HepG2 (cell line): Measurements from ENCODE around the gene PRMT6. TPM values are rescaled to one million over a fixed set of nuclear protein-coding genes. Genes with fewer than 3 reads are reported as not detected.

ENCODE experiments used
- ETV6 ChIP-seq: sonication (generic); formaldehyde crosslinking; conservative IDR thresholded peaks from 2 replicates; pipeline ENCODE4 v1.4.0; 2020; ENCODE audit warnings: missing genetic modification reagents
- GTF3A ChIP-seq: sonication (generic); formaldehyde crosslinking; conservative IDR thresholded peaks from 2 replicates; pipeline ENCODE4 v1.4.0; 2020; ENCODE audit warnings: mild to moderate bottlenecking, missing genetic modification reagents
- MATR3 ChIP-seq: sonication (generic); formaldehyde crosslinking; IDR thresholded peaks from 2 replicates; pipeline ENCODE4 v1.4.0; 2020; ENCODE audit warnings: missing genetic modification reagents
- NR2F6 ChIP-seq, 2 experiments: IDR thresholded peaks; 2 replicates each; pipeline ENCODE4 v1.6.1; 2016; ENCODE audit warnings: antibody characterized with exemption in 1 of 2, mild to moderate bottlenecking in 1 of 2
- SATB2 ChIP-seq: sonication (generic); formaldehyde crosslinking; IDR thresholded peaks from 2 replicates; pipeline ENCODE4 v1.5.0; 2020; ENCODE audit warnings: missing genetic modification reagents
- STAG1 ChIP-seq: sonication (generic); formaldehyde crosslinking; IDR thresholded peaks from 2 replicates; pipeline ENCODE4 v1.4.0; 2020; ENCODE audit warnings: missing genetic modification reagents
- ZC3H4 ChIP-seq: sonication (generic); formaldehyde crosslinking; IDR thresholded peaks from 2 replicates; pipeline ENCODE4 v1.4.0; 2020; ENCODE audit warnings: missing genetic modification reagents, borderline replicate concordance
- ZNF292 ChIP-seq: sonication (generic); formaldehyde crosslinking; IDR thresholded peaks from 2 replicates; pipeline ENCODE4 v1.8.1; 2022; ENCODE audit warnings: mild to moderate bottlenecking, low read depth, missing genetic modification reagents, borderline replicate concordance
- ZNF746 ChIP-seq: sonication (generic); formaldehyde crosslinking; IDR thresholded peaks from 2 replicates; pipeline ENCODE4 v1.8.0; 2022; ENCODE audit warnings: mild to moderate bottlenecking, missing genetic modification reagents
- ZNF780A ChIP-seq: sonication (generic); formaldehyde crosslinking; IDR thresholded peaks from 2 replicates; pipeline ENCODE4 v1.8.0; 2022; ENCODE audit warnings: mild to moderate bottlenecking, missing genetic modification reagents, moderate library complexity
- ZNF879 ChIP-seq: sonication (generic); formaldehyde crosslinking; IDR thresholded peaks from 2 replicates; pipeline ENCODE4 v1.8.1; 2023; ENCODE audit warnings: missing genetic modification reagents
- ZNF883 ChIP-seq: sonication (generic); formaldehyde crosslinking; IDR thresholded peaks from 2 replicates; pipeline ENCODE4 v1.5.1; 2020; ENCODE audit warnings: mild to moderate bottlenecking, missing genetic modification reagents; ENCODE audit errors: not compliant biosample characterization
- polyA plus RNA-seq, 8 experiments: library from polyadenylated mRNA; depleted of rRNA in 3 of 8; stranded (reverse) in 7 of 8; unstranded in 1 of 8; fragments of >200 nt; fragmentation: Illumina TruSeq in 4 of 8; extraction: Trizol in 4 of 8; gene quantifications; 2 replicates each; pipeline versions ENCODE4 v1.2.1 to v1.2.3, GENCODE V29; 2011 to 2016; ENCODE audit warnings: low read depth in 4 of 8, missing spikeins in 1 of 8, mixed read lengths in 1 of 8; ENCODE audit not compliant: insufficient read depth in 1 of 8
- total RNA-seq, 5 experiments: library from RNA; depleted of rRNA; stranded (reverse); fragments of >200 nt; fragmentation: Illumina TruSeq; extraction: Trizol; gene quantifications; 2 replicates each; pipeline ENCODE4 v1.2.3, GENCODE V29; 2016; ENCODE audit warnings: low read depth in 1 of 5
- TF ChIP-seq, protein P1 (sequence below): sonication (generic); formaldehyde crosslinking; IDR thresholded peaks from 2 replicates; pipeline ENCODE4 v1.8.1; 2023; ENCODE audit warnings: missing genetic modification reagents, inconsistent platforms, borderline replicate concordance
- TF ChIP-seq, protein P2 (sequence below): IDR thresholded peaks from 2 replicates; pipeline ENCODE4 v1.6.1; 2016; ENCODE audit warnings: mild to moderate bottlenecking, missing biosample characterization, missing genetic modification reagents
- TF ChIP-seq, protein P3 (sequence below): sonication (generic); formaldehyde crosslinking; IDR thresholded peaks from 2 replicates; pipeline ENCODE4 v1.5.1; 2020; ENCODE audit warnings: mild to moderate bottlenecking, missing genetic modification reagents, borderline replicate concordance
- TF ChIP-seq, protein P4 (sequence below): sonication (generic); formaldehyde crosslinking; IDR thresholded peaks from 2 replicates; pipeline ENCODE4 v1.5.1; 2020; ENCODE audit warnings: missing genetic modification reagents, mild to moderate bottlenecking, borderline replicate concordance
- TF ChIP-seq, protein P5 (sequence below): sonication (generic); formaldehyde crosslinking; IDR thresholded peaks from 2 replicates; pipeline ENCODE4 v1.8.0; 2022; ENCODE audit warnings: mild to moderate bottlenecking, missing genetic modification reagents, moderate library complexity
- TF ChIP-seq, protein P6 (sequence below): sonication (generic); formaldehyde crosslinking; IDR thresholded peaks from 2 replicates; pipeline ENCODE4 v1.5.0; 2020; ENCODE audit warnings: mild to moderate bottlenecking, missing genetic modification reagents, borderline replicate concordance

The PRMT6 gene
- total and polyA plus RNA-seq, 2 of the 13 experiments (the other 11 are each of a cell fraction or from before 2014, with no cell fraction given) = 8.1 to 15.8 TPM

DNA sequence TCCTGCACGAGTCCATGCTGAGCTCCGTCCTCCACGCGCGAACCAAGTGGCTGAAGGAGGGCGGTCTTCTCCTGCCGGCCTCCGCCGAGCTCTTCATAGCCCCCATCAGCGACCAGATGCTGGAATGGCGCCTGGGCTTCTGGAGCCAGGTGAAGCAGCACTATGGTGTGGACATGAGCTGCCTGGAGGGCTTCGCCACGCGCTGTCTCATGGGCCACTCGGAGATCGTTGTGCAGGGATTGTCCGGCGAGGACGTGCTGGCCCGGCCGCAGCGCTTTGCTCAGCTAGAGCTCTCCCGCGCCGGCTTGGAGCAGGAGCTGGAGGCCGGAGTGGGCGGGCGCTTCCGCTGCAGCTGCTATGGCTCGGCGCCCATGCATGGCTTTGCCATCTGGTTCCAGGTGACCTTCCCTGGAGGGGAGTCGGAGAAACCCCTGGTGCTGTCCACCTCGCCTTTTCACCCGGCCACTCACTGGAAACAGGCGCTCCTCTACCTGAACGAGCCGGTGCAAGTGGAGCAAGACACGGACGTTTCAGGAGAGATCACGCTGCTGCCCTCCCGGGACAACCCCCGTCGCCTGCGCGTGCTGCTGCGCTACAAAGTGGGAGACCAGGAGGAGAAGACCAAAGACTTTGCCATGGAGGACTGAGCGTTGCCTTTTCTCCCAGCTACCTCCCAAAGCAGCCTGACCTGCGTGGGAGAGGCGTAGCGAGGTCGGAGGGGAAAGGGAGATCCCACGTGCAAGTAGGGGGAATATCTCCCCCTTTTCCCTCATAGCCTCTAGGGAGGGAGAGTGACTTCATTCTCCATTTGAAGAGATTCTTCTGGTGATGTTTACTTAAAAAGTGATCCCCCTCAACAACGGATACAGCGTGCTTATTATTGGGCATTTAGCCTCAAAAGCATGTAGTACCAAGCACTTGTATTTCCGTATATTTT, 991 bp downstream of the PRMT6 start (continued):
- TF ChIP-seq, protein P1, sequence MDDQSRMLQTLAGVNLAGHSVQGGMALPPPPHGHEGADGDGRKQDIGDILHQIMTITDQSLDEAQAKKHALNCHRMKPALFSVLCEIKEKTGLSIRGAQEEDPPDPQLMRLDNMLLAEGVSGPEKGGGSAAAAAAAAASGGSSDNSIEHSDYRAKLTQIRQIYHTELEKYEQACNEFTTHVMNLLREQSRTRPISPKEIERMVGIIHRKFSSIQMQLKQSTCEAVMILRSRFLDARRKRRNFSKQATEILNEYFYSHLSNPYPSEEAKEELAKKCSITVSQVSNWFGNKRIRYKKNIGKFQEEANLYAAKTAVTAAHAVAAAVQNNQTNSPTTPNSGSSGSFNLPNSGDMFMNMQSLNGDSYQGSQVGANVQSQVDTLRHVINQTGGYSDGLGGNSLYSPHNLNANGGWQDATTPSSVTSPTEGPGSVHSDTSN (CRISPR knock-in tag) = no peak
- TF ChIP-seq STAG1 (CRISPR knock-in tag) (no peak), ZNF292 (CRISPR knock-in tag) (peak; percentile 82; the same call in 1 of the 2 replicates), SATB2 (no peak), ZC3H4 (no peak), MATR3 (CRISPR knock-in tag) (no peak), ZNF883 (CRISPR knock-in tag) (peak; percentile 74), GTF3A (CRISPR knock-in tag) (0 out of 2 replicates have a peak, but pooled peaks have one; percentile 13), ZNF746 (CRISPR knock-in tag) (no peak), ZNF879 (CRISPR knock-in tag) (0 out of 2 replicates have a peak, but pooled peaks have one; percentile 24), ZNF780A (CRISPR knock-in tag) (no peak), NR2F6 (IDR thresholded peaks at IDR 0.05) (no peak), NR2F6 (CRISPR knock-in tag; IDR thresholded peaks at IDR 0.05) (no peak), ETV6 (CRISPR knock-in tag) (0 out of 2 replicates have a peak, but pooled peaks have one; percentile 43)
- TF ChIP-seq, protein P2, sequence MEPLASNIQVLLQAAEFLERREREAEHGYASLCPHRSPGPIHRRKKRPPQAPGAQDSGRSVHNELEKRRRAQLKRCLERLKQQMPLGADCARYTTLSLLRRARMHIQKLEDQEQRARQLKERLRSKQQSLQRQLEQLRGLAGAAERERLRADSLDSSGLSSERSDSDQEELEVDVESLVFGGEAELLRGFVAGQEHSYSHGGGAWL (CRISPR knock-in tag) = peak; percentile 33; the same call in 1 of the 2 replicates
- TF ChIP-seq, protein P3, sequence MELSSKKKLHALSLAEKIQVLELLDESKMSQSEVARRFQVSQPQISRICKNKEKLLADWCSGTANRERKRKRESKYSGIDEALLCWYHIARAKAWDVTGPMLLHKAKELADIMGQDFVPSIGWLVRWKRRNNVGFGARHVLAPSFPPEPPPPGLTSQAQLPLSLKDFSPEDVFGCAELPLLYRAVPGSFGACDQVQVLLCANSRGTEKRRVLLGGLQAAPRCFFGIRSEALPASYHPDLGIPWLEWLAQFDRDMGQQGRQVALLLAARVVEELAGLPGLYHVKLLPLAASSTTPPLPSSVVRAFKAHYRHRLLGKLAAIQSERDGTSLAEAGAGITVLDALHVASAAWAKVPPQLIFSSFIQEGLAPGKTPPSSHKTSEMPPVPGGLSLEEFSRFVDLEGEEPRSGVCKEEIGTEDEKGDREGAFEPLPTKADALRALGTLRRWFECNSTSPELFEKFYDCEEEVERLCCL (CRISPR knock-in tag) = no peak
- TF ChIP-seq, protein P4, sequence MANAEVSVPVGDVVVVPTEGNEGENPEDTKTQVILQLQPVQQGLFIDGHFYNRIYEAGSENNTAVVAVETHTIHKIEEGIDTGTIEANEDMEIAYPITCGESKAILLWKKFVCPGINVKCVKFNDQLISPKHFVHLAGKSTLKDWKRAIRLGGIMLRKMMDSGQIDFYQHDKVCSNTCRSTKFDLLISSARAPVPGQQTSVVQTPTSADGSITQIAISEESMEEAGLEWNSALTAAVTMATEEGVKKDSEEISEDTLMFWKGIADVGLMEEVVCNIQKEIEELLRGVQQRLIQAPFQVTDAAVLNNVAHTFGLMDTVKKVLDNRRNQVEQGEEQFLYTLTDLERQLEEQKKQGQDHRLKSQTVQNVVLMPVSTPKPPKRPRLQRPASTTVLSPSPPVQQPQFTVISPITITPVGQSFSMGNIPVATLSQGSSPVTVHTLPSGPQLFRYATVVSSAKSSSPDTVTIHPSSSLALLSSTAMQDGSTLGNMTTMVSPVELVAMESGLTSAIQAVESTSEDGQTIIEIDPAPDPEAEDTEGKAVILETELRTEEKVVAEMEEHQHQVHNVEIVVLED (CRISPR knock-in tag) = no peak
- TF ChIP-seq, protein P5, sequence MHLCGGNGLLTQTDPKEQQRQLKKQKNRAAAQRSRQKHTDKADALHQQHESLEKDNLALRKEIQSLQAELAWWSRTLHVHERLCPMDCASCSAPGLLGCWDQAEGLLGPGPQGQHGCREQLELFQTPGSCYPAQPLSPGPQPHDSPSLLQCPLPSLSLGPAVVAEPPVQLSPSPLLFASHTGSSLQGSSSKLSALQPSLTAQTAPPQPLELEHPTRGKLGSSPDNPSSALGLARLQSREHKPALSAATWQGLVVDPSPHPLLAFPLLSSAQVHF = 0 out of 2 replicates have a peak, but pooled peaks have one; percentile 39
- TF ChIP-seq, protein P6, sequence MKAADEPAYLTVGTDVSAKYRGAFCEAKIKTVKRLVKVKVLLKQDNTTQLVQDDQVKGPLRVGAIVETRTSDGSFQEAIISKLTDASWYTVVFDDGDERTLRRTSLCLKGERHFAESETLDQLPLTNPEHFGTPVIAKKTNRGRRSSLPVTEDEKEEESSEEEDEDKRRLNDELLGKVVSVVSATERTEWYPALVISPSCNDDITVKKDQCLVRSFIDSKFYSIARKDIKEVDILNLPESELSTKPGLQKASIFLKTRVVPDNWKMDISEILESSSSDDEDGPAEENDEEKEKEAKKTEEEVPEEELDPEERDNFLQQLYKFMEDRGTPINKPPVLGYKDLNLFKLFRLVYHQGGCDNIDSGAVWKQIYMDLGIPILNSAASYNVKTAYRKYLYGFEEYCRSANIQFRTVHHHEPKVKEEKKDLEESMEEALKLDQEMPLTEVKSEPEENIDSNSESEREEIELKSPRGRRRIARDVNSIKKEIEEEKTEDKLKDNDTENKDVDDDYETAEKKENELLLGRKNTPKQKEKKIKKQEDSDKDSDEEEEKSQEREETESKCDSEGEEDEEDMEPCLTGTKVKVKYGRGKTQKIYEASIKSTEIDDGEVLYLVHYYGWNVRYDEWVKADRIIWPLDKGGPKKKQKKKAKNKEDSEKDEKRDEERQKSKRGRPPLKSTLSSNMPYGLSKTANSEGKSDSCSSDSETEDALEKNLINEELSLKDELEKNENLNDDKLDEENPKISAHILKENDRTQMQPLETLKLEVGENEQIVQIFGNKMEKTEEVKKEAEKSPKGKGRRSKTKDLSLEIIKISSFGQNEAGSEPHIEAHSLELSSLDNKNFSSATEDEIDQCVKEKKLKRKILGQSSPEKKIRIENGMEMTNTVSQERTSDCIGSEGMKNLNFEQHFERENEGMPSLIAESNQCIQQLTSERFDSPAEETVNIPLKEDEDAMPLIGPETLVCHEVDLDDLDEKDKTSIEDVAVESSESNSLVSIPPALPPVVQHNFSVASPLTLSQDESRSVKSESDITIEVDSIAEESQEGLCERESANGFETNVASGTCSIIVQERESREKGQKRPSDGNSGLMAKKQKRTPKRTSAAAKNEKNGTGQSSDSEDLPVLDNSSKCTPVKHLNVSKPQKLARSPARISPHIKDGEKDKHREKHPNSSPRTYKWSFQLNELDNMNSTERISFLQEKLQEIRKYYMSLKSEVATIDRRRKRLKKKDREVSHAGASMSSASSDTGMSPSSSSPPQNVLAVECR (CRISPR knock-in tag) = peak; percentile 45; the same call in 1 of the 2 replicates
